22Rv1 (cell line): Measurements from ENCODE around the gene ENDOV.

Experiments
- H3K27ac ChIP-seq: fragments of 450-650 bp; 2 replicates; pipeline ENCODE4 v1.5.1; 2017
- CTCF ChIP-seq: fragments of 450-650 bp; IDR thresholded peaks from 2 replicates; pipeline ENCODE4 v1.5.1; 2017; ENCODE audit warnings: mild to moderate bottlenecking
- ZFX ChIP-seq: fragments of 450-650 bp; IDR thresholded peaks from 2 replicates; pipeline ENCODE4 v1.6.1; 2017; ENCODE audit warnings: antibody characterized with exemption, borderline replicate concordance

The ENDOV gene

GRCh38 chr17:80482555-80483308 lies 67.8 kb downstream of the ENDOV start:
- H3K27ac ChIP-seq: no peak overlapping the region

GRCh38 chr17:80485846-80486245 lies 70.9 kb downstream of the ENDOV start:
- no peak overlapping the region for H3K27ac ChIP-seq
- no peak for TF ChIP-seq ZFX
- no peak for TF ChIP-seq CTCF

More at GRCh38 chr17:80482555-80483308, 67.8 kb downstream of the ENDOV start:
- TF ChIP-seq ZFX (no peak), CTCF (no peak)

GRCh38 chr17:80486692-80487091 lies 71.7 kb downstream of the ENDOV start:
- no peak overlapping the region for H3K27ac ChIP-seq
- TF ChIP-seq ZFX: no peak
- no peak for TF ChIP-seq CTCF

GRCh38 chr17:80487511-80487910 lies 72.5 kb downstream of the ENDOV start:
- TF ChIP-seq ZFX: no peak
- no peak for TF ChIP-seq CTCF
- H3K27ac ChIP-seq: no peak overlapping the region
